ENCODE data around the gene TMEM269. TPM values are rescaled to one million over a fixed set of nuclear protein-coding genes. Genes with fewer than 3 reads are reported as not detected.

TMEM269 gene
- total RNA-seq, 1 experiment from 2014 or later = 0.68 TPM

DNA sequence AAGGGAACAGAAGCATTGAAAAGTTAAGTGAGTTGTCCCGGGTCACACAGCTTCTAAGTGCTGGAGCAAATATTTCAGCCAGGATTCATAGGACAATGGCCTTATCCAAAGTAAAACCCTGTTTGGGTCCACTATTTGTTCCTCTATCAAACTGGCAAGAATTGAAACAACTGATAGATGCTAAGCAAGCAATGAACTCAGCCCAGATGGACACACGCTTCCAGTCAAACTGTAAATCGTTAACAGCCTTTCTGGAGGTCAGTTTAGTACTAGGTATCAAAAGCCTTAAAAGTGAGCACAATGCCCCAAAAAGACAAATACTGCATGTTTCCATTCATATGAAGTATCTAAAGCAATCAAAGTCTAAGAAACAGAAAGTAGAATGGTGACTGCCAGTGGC lies 33.2 kb downstream of the TMEM269 start:
- Histone ChIP-seq H3K9me3 (no peaks in the 10 kb centered on the region), H3K27me3 (replicated peaks; ENCODE audit: control insufficient read depth, insufficient read depth, low read length) (no peaks in the 10 kb centered on the region), H3K4me3 (ENCODE audit: low read depth, low read length) (no peak overlapping the region), H3K4me1 (peaks cover 8% of the 10 kb centered on the region; the same call in 1 of the 2 replicates), H3K36me3 (ENCODE audit: control insufficient read depth, insufficient read depth, low read length) (no peaks in the 10 kb centered on the region)
- Mint-ChIP-seq H3K27ac (ENCODE audit: unreplicated experiment) (no peak overlapping the region), H3K9me3 (ENCODE audit: unreplicated experiment) (no peaks in the 10 kb centered on the region), H3K4me3 (ENCODE audit: unreplicated experiment) (no peak overlapping the region), H3K4me1 (ENCODE audit: low read depth, unreplicated experiment) (peaks cover 7% of the 10 kb centered on the region), H3K27me3 (ENCODE audit: insufficient read depth, unreplicated experiment) (no peaks in the 10 kb centered on the region), H3K36me3 (ENCODE audit: insufficient read depth, unreplicated experiment) (peaks cover 5% of the 10 kb centered on the region)
- no peak for TF ChIP-seq CTCF (IDR thresholded peaks at IDR 0.05; ENCODE audit: insufficient read depth in 1 of 2, low read depth in 1 of 2, low read length in 1 of 2, severe bottlenecking in 1 of 2, unreplicated experiment in 1 of 2)
- ChIA-PET POLR2A (interaction anchor here (0.6 to 3.0 kb wide), 2 partner anchors 28 to 53 kb away, joined by 3 to 13 read pairs; partner anchors contain the start of gene ZNF691), CTCF (no interaction called here)
- BruUV-seq (replicated peaks) = no TSS peak
- intact Hi-C loops (cut with micrococcal nuclease; ENCODE audit: unreplicated experiment) = no loop called here
- no peak for DNase-seq

- H3K27me3 Mint-ChIP-seq (ENCODE audit: insufficient read depth, unreplicated experiment) = no peaks in the 10 kb centered on the region
- peaks cover 14% of the 10 kb centered on the region for H3K4me1 Mint-ChIP-seq (ENCODE audit: low read depth, unreplicated experiment)
- ChIA-PET POLR2A (no interaction called here), CTCF (no interaction called here)
- peaks cover 5% of the 10 kb centered on the region for H3K36me3 Mint-ChIP-seq (ENCODE audit: insufficient read depth, unreplicated experiment)
- Histone ChIP-seq H3K4me1 (peaks cover 9% of the 10 kb centered on the region; the same call in 1 of the 2 replicates), H3K4me3 (ENCODE audit: low read depth, low read length) (no peak overlapping the region), H3K9me3 (no peaks in the 10 kb centered on the region), H3K27me3 (replicated peaks; ENCODE audit: control insufficient read depth, insufficient read depth, low read length) (no peaks in the 10 kb centered on the region), H3K36me3 (ENCODE audit: control insufficient read depth, insufficient read depth, low read length) (no peaks in the 10 kb centered on the region)
- intact Hi-C loops (cut with micrococcal nuclease; ENCODE audit: unreplicated experiment) = no loop called here
- BruUV-seq (replicated peaks) = no TSS peak
- no peak overlapping the region for H3K27ac Mint-ChIP-seq (ENCODE audit: unreplicated experiment)
- no peak for DNase-seq
- no peak for TF ChIP-seq CTCF (IDR thresholded peaks at IDR 0.05; ENCODE audit: insufficient read depth in 1 of 2, low read depth in 1 of 2, low read length in 1 of 2, severe bottlenecking in 1 of 2, unreplicated experiment in 1 of 2)
- H3K4me3 Mint-ChIP-seq (ENCODE audit: unreplicated experiment) = no peak overlapping the region
- no peaks in the 10 kb centered on the region for H3K9me3 Mint-ChIP-seq (ENCODE audit: unreplicated experiment)
Observed at GRCh38 chr1:42820813-42821212, 36.0 kb downstream of the TMEM269 start.

DNA sequence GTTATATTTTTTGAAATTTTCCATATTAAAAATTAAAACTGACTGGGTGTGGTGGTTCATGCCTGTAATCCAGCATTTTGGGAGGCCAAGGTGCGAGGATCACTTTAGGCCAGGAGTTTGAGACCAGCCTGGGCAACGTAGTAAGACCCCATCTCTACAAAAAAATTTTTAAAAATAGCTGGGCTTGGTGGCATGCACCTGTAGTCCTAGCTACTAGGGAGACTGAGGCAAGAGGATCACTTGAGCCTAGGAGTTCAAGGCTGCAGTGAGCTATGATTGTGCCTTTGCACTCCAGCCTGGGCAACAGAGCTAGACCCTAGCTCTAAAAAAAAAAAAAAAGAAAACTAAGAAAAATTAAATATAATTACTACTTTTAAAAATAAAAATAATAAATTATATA lies 36.9 kb downstream of the TMEM269 start:
- no peaks in the 10 kb centered on the region for H3K9me3 Mint-ChIP-seq (ENCODE audit: unreplicated experiment)
- ChIA-PET CTCF (no interaction called here), POLR2A (no interaction called here)
- intact Hi-C loops (cut with micrococcal nuclease; ENCODE audit: unreplicated experiment) = no loop called here
- Histone ChIP-seq H3K9me3 (no peaks in the 10 kb centered on the region), H3K4me3 (ENCODE audit: low read depth, low read length) (no peak overlapping the region), H3K27me3 (replicated peaks; ENCODE audit: control insufficient read depth, insufficient read depth, low read length) (no peaks in the 10 kb centered on the region), H3K36me3 (ENCODE audit: control insufficient read depth, insufficient read depth, low read length) (no peaks in the 10 kb centered on the region), H3K4me1 (peaks cover 9% of the 10 kb centered on the region; the same call in 1 of the 2 replicates)
- no peak for DNase-seq
- peaks cover 8% of the 10 kb centered on the region for H3K4me1 Mint-ChIP-seq (ENCODE audit: low read depth, unreplicated experiment)
- H3K27ac Mint-ChIP-seq (ENCODE audit: unreplicated experiment) = no peak overlapping the region
- no peak overlapping the region for H3K4me3 Mint-ChIP-seq (ENCODE audit: unreplicated experiment)
- no peaks in the 10 kb centered on the region for H3K27me3 Mint-ChIP-seq (ENCODE audit: insufficient read depth, unreplicated experiment)
- no TSS peak for BruUV-seq (replicated peaks)
- no peak for TF ChIP-seq CTCF (IDR thresholded peaks at IDR 0.05; ENCODE audit: insufficient read depth in 1 of 2, low read depth in 1 of 2, low read length in 1 of 2, severe bottlenecking in 1 of 2, unreplicated experiment in 1 of 2)
- no peaks in the 10 kb centered on the region for H3K36me3 Mint-ChIP-seq (ENCODE audit: insufficient read depth, unreplicated experiment)

Measured in Caco-2 (cell line).